ENCODE results near the gene USP5. TPM values are rescaled to one million over a fixed set of nuclear protein-coding genes. Genes with fewer than 3 reads are reported as not detected.
"Not testable (repeated sequence)": the region's sequence is repeated elsewhere in the genome, so short reads cannot be mapped to it uniquely, and the experiment has no call there.

Gene USP5
- total RNA-seq, 1 donor from 2014 or later: 146 TPM

DNA sequence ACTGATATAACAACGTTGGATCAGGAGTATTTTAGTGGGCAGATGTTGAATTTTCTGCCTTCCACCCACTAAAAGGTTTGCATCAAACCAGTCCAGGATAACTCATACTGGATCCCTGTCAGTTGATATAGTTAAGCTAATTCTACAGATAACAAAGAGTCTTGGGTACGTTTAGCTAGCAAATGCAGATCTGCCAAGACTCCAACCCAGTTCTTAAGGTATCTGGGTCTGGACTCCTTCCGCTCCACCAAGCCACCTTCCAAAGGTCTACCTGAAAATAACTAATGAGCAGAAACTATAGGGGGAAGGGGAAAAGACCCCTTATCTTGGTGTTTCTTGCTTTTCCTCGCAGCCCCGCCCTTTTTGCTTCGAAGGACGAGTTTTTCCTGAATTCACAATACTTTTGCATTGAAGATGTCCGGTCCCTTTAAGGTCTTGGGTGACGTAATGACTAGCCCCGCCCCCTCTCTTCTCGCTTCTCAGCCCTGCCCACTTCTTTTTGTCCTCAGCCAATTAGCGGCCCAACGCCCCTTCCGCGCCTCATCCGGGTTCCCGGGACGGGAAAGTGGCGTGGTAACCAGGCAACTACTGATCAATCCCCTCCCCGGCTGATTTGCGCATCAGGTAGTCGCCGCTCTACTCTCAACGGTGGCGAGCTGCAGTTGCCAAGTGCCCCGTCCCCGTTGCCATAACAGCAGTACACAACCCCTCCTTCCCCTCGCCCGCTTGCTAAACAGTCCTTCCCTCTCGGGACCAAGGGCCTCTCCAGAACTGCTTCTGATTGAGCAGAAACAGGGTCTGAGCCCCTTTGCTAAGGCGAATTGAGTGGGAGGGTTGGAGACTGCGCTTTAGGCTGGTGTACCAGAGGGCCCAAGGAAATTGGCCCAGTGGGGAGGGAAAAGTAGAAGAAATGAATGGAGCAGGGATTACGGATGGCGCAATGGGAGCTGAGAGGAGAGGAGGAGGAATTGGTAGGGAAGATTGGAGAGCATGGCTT is 52.6 kb downstream of the USP5 start, which contains the start of gene LRRC23:
LRRC23 (plus strand) TSS at position 543 of the 997 bp plus-strand sequence. CDS start 812 bp downstream, outside the sequence.
- H3K4me2 ChIP-seq (ENCODE audit: low read length): peak within 1 kb of the TSS; percentile 92
- Mint-ChIP-seq H3K27ac (ENCODE audit: unreplicated experiment) (no peak within 1 kb of the TSS), H3K36me3 (ENCODE audit: low read depth, unreplicated experiment) (no peaks in the 10 kb centered on the region), H3K4me3 (ENCODE audit: unreplicated experiment) (no peak within 1 kb of the TSS), H3K27me3 (ENCODE audit: low read depth, unreplicated experiment) (no peaks in the 10 kb centered on the region), H3K4me1 (ENCODE audit: low read depth, unreplicated experiment) (no peaks in the 10 kb centered on the region), H3K9me3 (ENCODE audit: unreplicated experiment) (no peaks in the 10 kb centered on the region)
- no peaks in the 10 kb centered on the region for H4K20me1 ChIP-seq (ENCODE audit: insufficient read depth, low read length)
- H3K27me3 ChIP-seq (ENCODE audit: insufficient read depth, low read length): no peaks in the 10 kb centered on the region
- H3K27ac ChIP-seq (ENCODE audit: low read depth, low read length): peak within 1 kb of the TSS; percentile 54
- H3K4me1 ChIP-seq (ENCODE audit: insufficient read depth, low read length): peaks cover 6% of the 10 kb centered on the region
- peak; percentile 95 for FAIRE-seq
- DNase-seq (ENCODE audit: low read depth): peak; percentile 87
- no peaks in the 10 kb centered on the region for H3K9me3 ChIP-seq (ENCODE audit: insufficient read depth, low read depth, low read length)
- peak within 1 kb of the TSS; percentile 78 for H2AFZ ChIP-seq (ENCODE audit: low read depth, low read length)
- H3K79me2 ChIP-seq (ENCODE audit: insufficient read depth, low read length): no peaks in the 10 kb centered on the region
- peak within 1 kb of the TSS; percentile 66 for H3K4me3 ChIP-seq (ENCODE audit: insufficient read depth, low read depth, low read length)
- TF ChIP-seq EZH2 (IDR thresholded peaks at IDR 0.05; ENCODE audit: insufficient read depth, low read length) (no peak), CTCF (IDR thresholded peaks at IDR 0.05; ENCODE audit: insufficient read depth, low read depth, low read length) (no peak)
- H3K9ac ChIP-seq (ENCODE audit: low read length): peak within 1 kb of the TSS; percentile 84
- H3K36me3 ChIP-seq (ENCODE audit: insufficient read depth, low read length): no peaks in the 10 kb centered on the region

DNA sequence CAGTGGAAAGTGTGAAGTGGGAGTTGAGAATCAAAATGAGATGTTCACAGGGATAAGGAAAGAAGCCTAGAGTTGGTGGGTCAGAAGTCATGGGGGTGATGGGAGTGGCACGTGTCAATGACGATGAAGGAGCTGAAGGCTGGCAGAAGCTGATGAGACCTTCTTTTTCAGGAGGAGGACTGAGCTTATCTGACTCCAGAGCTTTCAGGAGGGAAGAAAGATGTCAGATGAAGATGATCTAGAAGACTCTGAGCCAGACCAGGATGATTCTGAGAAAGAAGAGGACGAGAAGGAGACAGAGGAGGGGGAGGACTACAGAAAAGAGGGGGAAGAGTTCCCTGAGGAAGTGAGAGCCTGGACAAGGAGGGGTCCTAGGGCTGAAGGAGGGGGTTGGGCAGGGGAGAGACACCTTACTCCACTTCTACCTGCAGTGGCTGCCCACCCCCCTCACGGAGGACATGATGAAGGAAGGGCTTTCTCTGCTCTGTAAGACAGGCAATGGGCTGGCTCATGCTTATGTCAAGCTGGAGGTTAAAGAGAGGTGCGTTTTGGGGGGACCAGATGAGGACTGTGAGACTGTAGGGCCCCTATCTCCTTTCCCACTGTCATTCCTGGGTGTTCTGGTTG is 53.6 kb downstream of the USP5 start:
- FAIRE-seq (peak; percentile 23), DNase-seq (ENCODE audit: low read depth) (no peak)
- no peak overlapping the region for H3K27ac ChIP-seq (ENCODE audit: low read depth, low read length)
- Mint-ChIP-seq H3K9me3 (ENCODE audit: unreplicated experiment) (no peaks in the 10 kb centered on the region), H3K36me3 (ENCODE audit: low read depth, unreplicated experiment) (no peaks in the 10 kb centered on the region), H3K4me1 (ENCODE audit: low read depth, unreplicated experiment) (no peaks in the 10 kb centered on the region), H3K4me3 (ENCODE audit: unreplicated experiment) (no peak overlapping the region), H3K27ac (ENCODE audit: unreplicated experiment) (no peak overlapping the region), H3K27me3 (ENCODE audit: low read depth, unreplicated experiment) (no peaks in the 10 kb centered on the region)
- H3K4me3 ChIP-seq (ENCODE audit: insufficient read depth, low read depth, low read length): peak overlapping the region; percentile 66
- TF ChIP-seq EZH2 (IDR thresholded peaks at IDR 0.05; ENCODE audit: insufficient read depth, low read length): no peak
- no peak for TF ChIP-seq CTCF (IDR thresholded peaks at IDR 0.05; ENCODE audit: insufficient read depth, low read depth, low read length)
- H4K20me1 ChIP-seq (ENCODE audit: insufficient read depth, low read length): no peaks in the 10 kb centered on the region
- H3K9me3 ChIP-seq (ENCODE audit: insufficient read depth, low read depth, low read length): no peaks in the 10 kb centered on the region
- no peaks in the 10 kb centered on the region for H3K36me3 ChIP-seq (ENCODE audit: insufficient read depth, low read length)
- H3K4me1 ChIP-seq (ENCODE audit: insufficient read depth, low read length): peaks cover 6% of the 10 kb centered on the region
- H3K9ac ChIP-seq (ENCODE audit: low read length): peak overlapping the region; percentile 84
- peak overlapping the region; percentile 92 for H3K4me2 ChIP-seq (ENCODE audit: low read length)
- no peaks in the 10 kb centered on the region for H3K79me2 ChIP-seq (ENCODE audit: insufficient read depth, low read length)
- no peaks in the 10 kb centered on the region for H3K27me3 ChIP-seq (ENCODE audit: insufficient read depth, low read length)
- H2AFZ ChIP-seq (ENCODE audit: low read depth, low read length): no peak overlapping the region

GRCh38 chr12:6908141-6908540 is 56.2 kb downstream of the USP5 start:
- DNase-seq (ENCODE audit: low read depth); FAIRE-seq; H3K9me3 Mint-ChIP-seq (ENCODE audit: unreplicated experiment): not testable (repeated sequence)

More at GRCh38 chr12:6908141-6908540, 56.2 kb downstream of the USP5 start:
- not testable (repeated sequence) for H3K27ac ChIP-seq (ENCODE audit: low read depth, low read length); H3K4me3 Mint-ChIP-seq (ENCODE audit: unreplicated experiment); H3K9ac ChIP-seq (ENCODE audit: low read length); H4K20me1 ChIP-seq (ENCODE audit: insufficient read depth, low read length); H3K27me3 Mint-ChIP-seq (ENCODE audit: low read depth, unreplicated experiment); H3K27me3 ChIP-seq (ENCODE audit: insufficient read depth, low read length); H3K4me3 ChIP-seq (ENCODE audit: insufficient read depth, low read depth, low read length); H3K79me2 ChIP-seq (ENCODE audit: insufficient read depth, low read length); H3K36me3 ChIP-seq (ENCODE audit: insufficient read depth, low read length); H3K36me3 Mint-ChIP-seq (ENCODE audit: low read depth, unreplicated experiment); H3K9me3 ChIP-seq (ENCODE audit: insufficient read depth, low read depth, low read length); H3K4me1 Mint-ChIP-seq (ENCODE audit: low read depth, unreplicated experiment); H2AFZ ChIP-seq (ENCODE audit: low read depth, low read length); H3K27ac Mint-ChIP-seq (ENCODE audit: unreplicated experiment); H3K4me2 ChIP-seq (ENCODE audit: low read length); H3K4me1 ChIP-seq (ENCODE audit: insufficient read depth, low read length)

Measured in astrocyte (in vitro differentiated cells and primary cell).